Epithelial cell of esophagus (primary cell): ENCODE results near the gene CCT8.
A peak's percentile ranks its signal among the peaks of the same experiment; 100 is the strongest.

Experiments
- DNase-seq: peaks from one replicate; pipeline ENCODE4 v3.0.0; 2010; ENCODE audit warnings: low read depth
- H3K4me3 ChIP-seq: 2 replicates; pipeline ENCODE4 v1.5.1; 2011; ENCODE audit warnings: mild to moderate bottlenecking, low read length, control low read depth
- TF ChIP-seq, protein P1 (sequence below): IDR thresholded peaks from 2 replicates; pipeline ENCODE4 v1.5.1; 2011; ENCODE audit warnings: low read depth, mild to moderate bottlenecking, low read length, control low read depth, inconsistent platforms; ENCODE audit not compliant: insufficient read depth; ENCODE audit errors: missing control alignments

Gene CCT8

DNA sequence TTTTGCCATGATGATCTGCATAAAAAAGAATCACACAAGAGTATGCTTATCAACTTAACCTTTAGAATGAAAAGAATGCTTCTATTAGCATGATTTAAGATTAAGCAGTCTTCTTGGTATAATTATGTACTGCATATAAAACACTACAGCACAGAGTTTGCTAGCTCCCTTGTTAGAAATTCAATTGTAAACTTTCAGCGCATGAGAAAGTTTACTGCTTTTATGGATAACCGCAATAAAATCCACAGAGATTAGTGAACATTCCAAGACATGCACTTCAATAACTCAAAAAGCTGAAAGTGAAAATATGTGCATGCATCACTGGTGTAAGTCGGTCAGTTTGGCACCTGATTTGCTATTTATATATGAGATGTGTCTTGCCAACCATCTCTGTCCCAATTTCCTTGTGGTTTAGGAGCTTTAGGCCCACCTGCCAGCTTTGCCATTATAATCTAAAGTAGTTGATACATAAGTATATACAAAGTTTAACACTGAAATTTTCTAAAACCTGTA is 16.9 kb downstream of the CCT8 start:
- no peak overlapping the region for H3K4me3 ChIP-seq
- TF ChIP-seq, protein P1, sequence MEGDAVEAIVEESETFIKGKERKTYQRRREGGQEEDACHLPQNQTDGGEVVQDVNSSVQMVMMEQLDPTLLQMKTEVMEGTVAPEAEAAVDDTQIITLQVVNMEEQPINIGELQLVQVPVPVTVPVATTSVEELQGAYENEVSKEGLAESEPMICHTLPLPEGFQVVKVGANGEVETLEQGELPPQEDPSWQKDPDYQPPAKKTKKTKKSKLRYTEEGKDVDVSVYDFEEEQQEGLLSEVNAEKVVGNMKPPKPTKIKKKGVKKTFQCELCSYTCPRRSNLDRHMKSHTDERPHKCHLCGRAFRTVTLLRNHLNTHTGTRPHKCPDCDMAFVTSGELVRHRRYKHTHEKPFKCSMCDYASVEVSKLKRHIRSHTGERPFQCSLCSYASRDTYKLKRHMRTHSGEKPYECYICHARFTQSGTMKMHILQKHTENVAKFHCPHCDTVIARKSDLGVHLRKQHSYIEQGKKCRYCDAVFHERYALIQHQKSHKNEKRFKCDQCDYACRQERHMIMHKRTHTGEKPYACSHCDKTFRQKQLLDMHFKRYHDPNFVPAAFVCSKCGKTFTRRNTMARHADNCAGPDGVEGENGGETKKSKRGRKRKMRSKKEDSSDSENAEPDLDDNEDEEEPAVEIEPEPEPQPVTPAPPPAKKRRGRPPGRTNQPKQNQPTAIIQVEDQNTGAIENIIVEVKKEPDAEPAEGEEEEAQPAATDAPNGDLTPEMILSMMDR, result no peak
- DNase-seq, result no peak

DNA sequence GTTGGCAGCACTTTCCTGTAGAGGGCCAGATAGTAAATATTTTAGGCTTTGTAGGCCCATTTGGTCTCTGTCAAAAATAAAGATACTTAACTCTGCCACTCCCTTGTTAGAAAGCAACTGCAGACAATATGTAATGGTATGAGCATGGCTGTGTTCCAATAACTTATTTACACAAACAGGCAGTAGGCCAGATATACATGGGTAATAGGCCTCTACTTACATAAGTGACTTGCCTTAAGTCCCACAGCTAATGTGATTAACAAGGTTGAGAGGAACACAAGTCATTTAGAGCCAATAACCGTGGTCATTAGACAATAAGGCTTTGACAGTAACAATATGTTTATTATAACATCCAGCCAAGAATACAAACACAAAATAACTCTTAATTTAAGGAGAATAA is 17.4 kb downstream of the CCT8 start:
- TF ChIP-seq, protein P1, result no peak
- no peak overlapping the region for H3K4me3 ChIP-seq
- DNase-seq, result peak; percentile 21

DNA sequence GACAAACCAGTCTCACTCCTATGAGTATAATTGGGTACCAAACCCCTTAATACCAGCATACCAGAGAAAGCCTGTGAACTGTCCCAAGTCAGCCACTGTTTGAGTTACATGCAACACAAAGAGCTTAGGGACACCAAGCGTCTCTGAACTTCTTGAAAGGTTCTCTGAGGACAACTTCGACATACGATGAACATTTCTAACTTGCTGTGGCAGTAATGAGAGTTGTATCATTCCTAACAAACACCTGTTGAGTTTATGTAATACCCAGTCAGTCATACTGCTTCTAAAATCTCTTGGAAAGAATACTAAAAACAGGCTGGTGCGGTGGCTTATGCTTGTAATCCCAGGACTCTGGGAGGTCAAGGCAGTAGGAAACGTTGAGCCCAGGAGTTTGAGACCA is 18.4 kb downstream of the CCT8 start:
- no peak overlapping the region for H3K4me3 ChIP-seq
- no peak for DNase-seq
- TF ChIP-seq, protein P1, result no peak

DNA sequence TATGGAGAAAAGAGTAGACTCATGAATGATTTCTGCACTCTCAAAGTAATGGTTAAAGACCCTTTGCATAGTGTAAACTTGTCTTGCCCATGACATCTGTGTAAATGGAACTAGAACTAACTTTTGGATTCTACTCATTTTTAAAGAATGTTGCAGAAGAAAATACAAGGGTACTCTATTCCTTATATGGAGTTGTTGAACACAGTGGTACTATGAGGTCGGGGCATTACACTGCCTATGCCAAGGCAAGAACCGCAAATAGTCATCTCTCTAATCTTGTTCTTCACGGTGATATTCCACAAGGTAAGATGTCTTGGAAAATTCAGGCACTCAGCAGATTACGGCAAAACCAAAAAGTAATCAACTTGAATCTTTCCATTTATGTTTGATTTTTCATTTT is 19.8 kb downstream of the CCT8 start:
- DNase-seq, result no peak
- H3K4me3 ChIP-seq, result no peak overlapping the region
- TF ChIP-seq, protein P1, result no peak

DNA sequence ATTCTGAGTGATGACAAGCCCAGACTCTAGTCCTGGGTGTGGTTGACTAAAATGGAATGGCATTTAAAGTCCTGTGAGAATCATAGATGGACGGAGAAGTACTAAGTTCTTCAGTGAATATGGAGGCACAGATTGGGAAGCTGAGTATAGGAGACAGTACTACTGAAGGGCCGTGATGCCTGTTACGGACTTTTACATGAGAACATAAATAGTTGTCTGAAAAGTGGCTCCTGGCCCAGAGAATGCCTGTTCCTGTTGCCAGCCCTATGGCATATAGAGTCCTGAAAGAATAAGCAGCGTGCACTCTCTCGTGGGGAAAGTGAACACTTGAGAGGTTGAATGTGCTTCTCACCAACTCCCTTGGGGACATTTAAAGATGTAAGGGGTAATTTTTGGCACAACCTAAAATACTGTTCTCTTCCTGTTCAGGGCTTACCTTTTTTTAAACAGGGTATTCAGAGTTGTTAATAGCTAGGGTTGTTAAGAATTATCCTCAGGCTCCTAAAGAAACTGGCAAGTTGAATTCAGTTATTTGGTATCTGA is 20.4 kb downstream of the CCT8 start:
- no peak overlapping the region for H3K4me3 ChIP-seq
- TF ChIP-seq, protein P1, result no peak
- DNase-seq, result no peak

DNA sequence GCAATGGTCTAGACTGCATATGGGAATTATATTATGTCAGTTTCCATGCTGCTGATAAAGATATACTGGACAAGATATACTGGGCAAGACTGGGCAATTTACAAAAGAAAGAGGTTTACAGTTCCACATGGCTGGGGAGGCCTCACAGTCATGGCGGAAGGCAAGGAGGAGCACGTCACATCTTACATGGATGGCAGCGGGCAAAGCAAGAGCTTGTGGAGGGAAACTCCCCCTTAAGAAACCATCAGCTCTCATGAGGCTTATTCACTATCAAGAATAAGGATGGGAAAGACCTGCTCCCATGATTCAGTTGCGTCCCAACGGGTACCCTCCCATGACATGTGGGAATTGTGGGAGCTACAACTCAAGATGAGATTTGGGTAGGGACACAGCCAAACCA is 21.2 kb downstream of the CCT8 start:
- TF ChIP-seq, protein P1, result no peak
- DNase-seq, result no peak
- no peak overlapping the region for H3K4me3 ChIP-seq

DNA sequence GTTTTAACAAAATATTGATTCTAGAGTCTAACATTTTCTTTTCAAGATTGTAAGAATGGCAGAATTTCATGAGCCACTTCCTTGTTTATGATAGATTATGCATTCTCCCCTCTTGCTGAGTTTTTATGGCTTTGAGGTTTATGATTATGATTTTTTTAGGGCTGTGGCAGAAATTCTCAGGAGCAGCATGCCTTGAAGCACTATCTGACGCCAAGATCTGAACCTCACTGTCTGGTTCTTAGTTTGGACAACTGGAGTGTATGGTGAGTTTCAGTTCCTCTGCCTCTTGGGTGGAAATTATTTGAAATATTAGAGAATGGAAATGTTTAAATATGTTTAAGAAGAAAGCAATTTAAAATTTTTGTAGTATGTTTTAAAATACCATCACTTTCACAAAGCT is 38.8 kb downstream of the CCT8 start:
- H3K4me3 ChIP-seq, result no peak overlapping the region
- no peak for DNase-seq
- TF ChIP-seq, protein P1, result no peak
